HepG2 (cell line): ENCODE data around the gene CDCP1. TPM values are rescaled to one million over a fixed set of nuclear protein-coding genes. Genes with fewer than 3 reads are reported as not detected.

Experiments
- ATAC-seq: fragments of 200-7000 bp; cut with Tn5 transposase; 3 replicates; pipeline ENCODE4 v1.9.1; 2020; ENCODE audit warnings: mild to moderate bottlenecking, moderate library complexity
- BruUV-seq: library from RNA; stranded (reverse); fragments of 400-500 nt; replicated peaks from 2 replicates; lab custom pipeline; 2021; lab: Mats Ljungman, UMichigan
- CTCF ChIA-PET: fragments of 300-600 bp; formaldehyde crosslinking; extraction: SDS; loops from one replicate; lab custom pipeline; 2021; ENCODE audit warnings: low total read pairs, inconsistent platforms, low intra/inter-chr PET ratio; lab: Yijun Ruan, JAX
- POLR2A ChIA-PET: fragments of 350-600 bp; sonication (Branson Sonifier 250); formaldehyde crosslinking; loops from one replicate; lab custom pipeline; 2020; ENCODE audit warnings: antibody characterized with exemption, inconsistent platforms; lab: Yijun Ruan, JAX
- DNase-seq: peaks from one replicate; pipeline ENCODE4 v3.0.0-alpha.2; 2015; ENCODE audit warnings: low spot score
- FAIRE-seq: peaks from 3 replicates; lab custom pipeline; 2011; peaks lifted over from hg19 to GRCh38; lab: Jason Lieb, UNC
- H2AFZ ChIP-seq: one replicate; pipeline ENCODE4 v1.6.1; 2011; ENCODE audit warnings: low read length, inconsistent platforms
- H3K27ac ChIP-seq: fragments of 300-600 bp; 3 replicates; pipeline ENCODE4 v1.8.0; 2011; ENCODE audit warnings: mixed run types, mild to moderate bottlenecking, mixed read lengths, low read length, inconsistent platforms; ENCODE audit not compliant: insufficient read depth; ENCODE audit errors: extremely low read length
- H3K27me3 ChIP-seq, 2 experiments: fragments of 200-600 bp in 1 of 2; 2 replicates in 1 of 2; 3 replicates in 1 of 2; pipeline versions ENCODE4 v1.6.0 to v1.8.0; 2011; ENCODE audit warnings: low read length in 2 of 2, mild to moderate bottlenecking in 2 of 2, moderate library complexity in 2 of 2, inconsistent platforms in 1 of 2; ENCODE audit not compliant: insufficient read depth in 2 of 2, control insufficient read depth in 1 of 2
- H3K36me3 ChIP-seq, 2 experiments: fragments of 200-600 bp in 1 of 2; replicated peaks in 1 of 2; 2 replicates in 1 of 2; 3 replicates in 1 of 2; pipeline versions ENCODE4 v1.5.1 to v1.8.0; 2011; ENCODE audit warnings: low read length in 2 of 2, inconsistent platforms in 1 of 2; ENCODE audit not compliant: insufficient read depth in 2 of 2, control insufficient read depth in 1 of 2
- H3K4me1 ChIP-seq: 2 replicates; pipeline ENCODE4 v1.5.1; 2012; ENCODE audit warnings: low read length, inconsistent platforms; ENCODE audit not compliant: insufficient read depth
- H3K4me2 ChIP-seq: 2 replicates; pipeline ENCODE4 v1.6.0; 2011; ENCODE audit warnings: low read depth, low read length, inconsistent platforms
- H3K4me3 ChIP-seq, 3 experiments: fragments of 200-600 bp in 1 of 3; sonication (generic), shearing (Covaris generic) in 1 of 3; replicated peaks in 1 of 3; 2 replicates each; pipeline ENCODE4 v1.5.1; 2011 to 2016; ENCODE audit warnings: low read length in 3 of 3, inconsistent platforms in 2 of 3, low read depth in 2 of 3, mild to moderate bottlenecking in 2 of 3, control low read depth in 1 of 3, mixed read lengths in 1 of 3; ENCODE audit not compliant: insufficient read depth in 1 of 3
- H3K79me2 ChIP-seq: one replicate; pipeline ENCODE4 v1.6.1; 2011; ENCODE audit warnings: low read length, inconsistent platforms; ENCODE audit not compliant: insufficient read depth
- H3K9ac ChIP-seq: 2 replicates; pipeline ENCODE4 v1.6.0; 2011; ENCODE audit warnings: mild to moderate bottlenecking, low read depth, low read length, inconsistent platforms; ENCODE audit not compliant: insufficient read depth
- H3K9me3 ChIP-seq: 2 replicates; pipeline ENCODE4 v1.5.1; 2012; ENCODE audit warnings: mild to moderate bottlenecking, low read length
- H4K20me1 ChIP-seq: 2 replicates; pipeline ENCODE4 v1.6.0; 2011; ENCODE audit warnings: inconsistent platforms, mild to moderate bottlenecking, low read length, moderate library complexity; ENCODE audit not compliant: insufficient read depth
- ATF7-NPFF ChIP-seq: sonication (generic); formaldehyde crosslinking; IDR thresholded peaks from 2 replicates; pipeline ENCODE4 v1.8.1; 2023; ENCODE audit warnings: mild to moderate bottlenecking, low read depth, missing genetic modification reagents, moderate library complexity
- CBX2 ChIP-seq, 2 experiments: fragments of 200-600 bp in 1 of 2; sonication (generic); formaldehyde crosslinking in 1 of 2; IDR thresholded peaks; 2 replicates each; pipeline versions ENCODE4 v1.7.0 to v1.8.1; 2018 to 2022; ENCODE audit warnings: low read depth in 2 of 2, low read length in 1 of 2, mild to moderate bottlenecking in 1 of 2, missing genetic modification reagents in 1 of 2
- HNRNPK ChIP-seq: fragments of 200-400 bp; formaldehyde crosslinking; IDR thresholded peaks from 2 replicates; pipeline ENCODE4 v1.6.1; 2018; ENCODE audit warnings: low read length, low read depth, moderate library complexity, mild to moderate bottlenecking; ENCODE audit not compliant: poor library complexity, severe bottlenecking
- HOXA7 ChIP-seq: sonication (generic); formaldehyde crosslinking; IDR thresholded peaks from 2 replicates; pipeline ENCODE4 v1.8.1; 2022; ENCODE audit warnings: mild to moderate bottlenecking, missing genetic modification reagents, moderate library complexity
- JUNB ChIP-seq: sonication (generic); formaldehyde crosslinking; IDR thresholded peaks from 2 replicates; pipeline ENCODE4 v1.8.0; 2022; ENCODE audit warnings: missing genetic modification reagents, mild to moderate bottlenecking, borderline replicate concordance
- MZF1 ChIP-seq: sonication (generic); formaldehyde crosslinking; IDR thresholded peaks from 2 replicates; pipeline ENCODE4 v1.8.1; 2023; ENCODE audit warnings: mild to moderate bottlenecking, missing genetic modification reagents, borderline replicate concordance
- NRL ChIP-seq: sonication (generic); formaldehyde crosslinking; IDR thresholded peaks from 2 replicates; pipeline ENCODE4 v1.5.0; 2020; ENCODE audit warnings: missing genetic modification reagents, mild to moderate bottlenecking, moderate library complexity, borderline replicate concordance
- POLR2AphosphoS5 ChIP-seq: IDR thresholded peaks from 2 replicates; pipeline ENCODE4 v1.6.1; 2012; ENCODE audit warnings: low read depth, low read length
- TCF7 ChIP-seq: sonication (generic); IDR thresholded peaks from 2 replicates; pipeline ENCODE4 v1.6.1; 2016; ENCODE audit warnings: antibody characterized with exemption, low read depth
- ZKSCAN1 ChIP-seq: fragments of 150-350 bp; IDR thresholded peaks from 2 replicates; pipeline ENCODE4 v1.6.1; 2014; ENCODE audit warnings: low read length
- ZNF253 ChIP-seq: sonication (generic); formaldehyde crosslinking; IDR thresholded peaks from 2 replicates; pipeline ENCODE4 v1.8.0; 2022; ENCODE audit warnings: mild to moderate bottlenecking, missing genetic modification reagents, borderline replicate concordance
- ZNF652 ChIP-seq: IDR thresholded peaks from 2 replicates; pipeline ENCODE4 v1.6.1; 2016; ENCODE audit warnings: low read depth, borderline replicate concordance
- ZSCAN25 ChIP-seq: sonication (generic); formaldehyde crosslinking; IDR thresholded peaks from 2 replicates; pipeline ENCODE4 v1.8.0; 2022; ENCODE audit warnings: mild to moderate bottlenecking, missing genetic modification reagents
- WGBS: methylation state at CpG from one replicate; pipeline ENCODE4 v1.1.6; 2017; ENCODE audit warnings: low lambda C conversion rate; 5-methylcytosine and 5-hydroxymethylcytosine counted together
- in situ Hi-C: cut with HindIII; loops from 2 replicates; pipeline ENCODE4 v1.10.0; 2017; ENCODE audit warnings: low pct_unique_long_range_greater_than_20kb; ENCODE audit not compliant: extremely low pct_ligation_motif_present
- intact Hi-C: fragments of 100-400 bp; cut with micrococcal nuclease; formaldehyde crosslinking; loops from one replicate; pipeline ENCODE4 v1.10.0; 2022; ENCODE audit not compliant: unreplicated experiment
- polyA plus RNA-seq, 8 experiments: library from polyadenylated mRNA; depleted of rRNA in 3 of 8; stranded (reverse) in 7 of 8; unstranded in 1 of 8; fragments of >200 nt; fragmentation: Illumina TruSeq in 4 of 8; extraction: Trizol in 4 of 8; gene quantifications; 2 replicates each; pipeline versions ENCODE4 v1.2.1 to v1.2.3, GENCODE V29; 2011 to 2016; ENCODE audit warnings: low read depth in 4 of 8, missing spikeins in 1 of 8, mixed read lengths in 1 of 8; ENCODE audit not compliant: insufficient read depth in 1 of 8
- total RNA-seq, 5 experiments: library from RNA; depleted of rRNA; stranded (reverse); fragments of >200 nt; fragmentation: Illumina TruSeq; extraction: Trizol; gene quantifications; 2 replicates each; pipeline ENCODE4 v1.2.3, GENCODE V29; 2016; ENCODE audit warnings: low read depth in 1 of 5
- TF ChIP-seq, protein P1 (sequence below): IDR thresholded peaks from 2 replicates; pipeline ENCODE4 v1.6.1; 2016; ENCODE audit warnings: missing compliant biosample characterization, missing genetic modification reagents, borderline replicate concordance
- TF ChIP-seq, protein P2 (sequence below): IDR thresholded peaks from 2 replicates; pipeline ENCODE4 v1.6.1; 2018; ENCODE audit warnings: missing genetic modification reagents, mild to moderate bottlenecking, missing compliant biosample characterization
- TF ChIP-seq, protein P3 (sequence below): sonication (generic); formaldehyde crosslinking; IDR thresholded peaks from 2 replicates; pipeline ENCODE4 v1.8.1; 2023; ENCODE audit warnings: mild to moderate bottlenecking, missing genetic modification reagents, borderline replicate concordance

The CDCP1 gene
- total and polyA plus RNA-seq, 2 of the 13 experiments (the other 11 are each of a cell fraction or from before 2014, with no cell fraction given) = 0.11 to 0.18 TPM

DNA sequence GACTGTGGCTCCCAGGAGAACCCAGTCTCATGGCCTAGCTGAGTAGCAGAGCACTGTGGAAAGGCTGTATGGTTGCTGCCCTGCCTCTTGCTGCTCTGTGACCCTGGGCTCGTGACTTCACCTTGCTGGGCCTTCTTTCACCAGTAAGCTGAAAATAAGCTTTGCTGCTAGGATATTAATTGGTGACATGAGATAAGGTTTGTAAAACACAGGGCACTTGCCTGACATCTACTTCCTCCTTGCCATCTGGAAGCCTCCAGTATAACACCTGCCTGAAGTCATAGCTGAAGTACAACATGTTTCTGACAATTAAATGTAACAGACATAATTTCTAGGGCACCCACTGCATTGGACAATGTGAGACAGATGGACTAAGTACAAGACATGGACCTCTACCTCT is 66.5 kb downstream of the CDCP1 start:
- intact Hi-C loops (loop anchor here (1.0 kb wide), 1 partner anchor 13 kb away; no protein-coding TSS in a partner anchor), in situ Hi-C loops (no loop called here)
- no peak overlapping the region for H3K27ac ChIP-seq
- BruUV-seq = no TSS peak
- H3K4me1 ChIP-seq = peaks cover 8% of the 10 kb centered on the region
- ChIA-PET POLR2A (no interaction called here), CTCF (no interaction called here)
- H3K9ac ChIP-seq = no peak overlapping the region
- H3K79me2 ChIP-seq = no peaks in the 10 kb centered on the region
- TF ChIP-seq, protein P1, sequence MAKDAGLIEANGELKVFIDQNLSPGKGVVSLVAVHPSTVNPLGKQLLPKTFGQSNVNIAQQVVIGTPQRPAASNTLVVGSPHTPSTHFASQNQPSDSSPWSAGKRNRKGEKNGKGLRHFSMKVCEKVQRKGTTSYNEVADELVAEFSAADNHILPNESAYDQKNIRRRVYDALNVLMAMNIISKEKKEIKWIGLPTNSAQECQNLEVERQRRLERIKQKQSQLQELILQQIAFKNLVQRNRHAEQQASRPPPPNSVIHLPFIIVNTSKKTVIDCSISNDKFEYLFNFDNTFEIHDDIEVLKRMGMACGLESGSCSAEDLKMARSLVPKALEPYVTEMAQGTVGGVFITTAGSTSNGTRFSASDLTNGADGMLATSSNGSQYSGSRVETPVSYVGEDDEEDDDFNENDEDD (CRISPR knock-in tag) = no peak
- TF ChIP-seq ZSCAN25 (CRISPR knock-in tag) (no peak), CBX2 (IDR thresholded peaks at IDR 0.05; ENCODE audit: low read depth, low read length) (no peak), CBX2 (CRISPR knock-in tag; IDR thresholded peaks at IDR 0.05; ENCODE audit: low read depth) (no peak), ZNF253 (CRISPR knock-in tag) (no peak), ZNF652 (CRISPR knock-in tag) (no peak), MZF1 (CRISPR knock-in tag) (no peak), HNRNPK (no peak), JUNB (CRISPR knock-in tag) (no peak), ZKSCAN1 (no peak), HOXA7 (CRISPR knock-in tag) (no peak), TCF7 (no peak), ATF7-NPFF (CRISPR knock-in tag) (no peak), POLR2AphosphoS5 (no peak), NRL (CRISPR knock-in tag) (no peak)
- TF ChIP-seq, protein P2, sequence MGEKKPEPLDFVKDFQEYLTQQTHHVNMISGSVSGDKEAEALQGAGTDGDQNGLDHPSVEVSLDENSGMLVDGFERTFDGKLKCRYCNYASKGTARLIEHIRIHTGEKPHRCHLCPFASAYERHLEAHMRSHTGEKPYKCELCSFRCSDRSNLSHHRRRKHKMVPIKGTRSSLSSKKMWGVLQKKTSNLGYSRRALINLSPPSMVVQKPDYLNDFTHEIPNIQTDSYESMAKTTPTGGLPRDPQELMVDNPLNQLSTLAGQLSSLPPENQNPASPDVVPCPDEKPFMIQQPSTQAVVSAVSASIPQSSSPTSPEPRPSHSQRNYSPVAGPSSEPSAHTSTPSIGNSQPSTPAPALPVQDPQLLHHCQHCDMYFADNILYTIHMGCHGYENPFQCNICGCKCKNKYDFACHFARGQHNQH (CRISPR knock-in tag) = no peak
- TF ChIP-seq, protein P3, sequence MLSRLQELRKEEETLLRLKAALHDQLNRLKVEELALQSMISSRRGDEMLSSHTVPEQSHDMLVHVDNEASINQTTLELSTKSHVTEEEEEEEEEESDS (CRISPR knock-in tag) = no peak
- no peak overlapping the region for H3K4me2 ChIP-seq
- no peak overlapping the region for H2AFZ ChIP-seq
- no peak for ATAC-seq
- no peak for FAIRE-seq
- no peak for DNase-seq
- H3K4me3 ChIP-seq = no peak overlapping the region
- WGBS = no CpG with 5 or more reads among the region's 1 CpG
- H3K36me3 ChIP-seq = no peaks in the 10 kb centered on the region
- H3K9me3 ChIP-seq = no peaks in the 10 kb centered on the region
- H3K27me3 ChIP-seq = no peaks in the 10 kb centered on the region
- H4K20me1 ChIP-seq = no peaks in the 10 kb centered on the region
